ES-I3 (cell line): ENCODE data around the gene LRRFIP1.

Experiments used
- H3K36me3 ChIP-seq: 2 replicates; pipeline ENCODE4 v1.6.1; 2013; ENCODE audit warnings: mild to moderate bottlenecking, low read length, control low read depth, moderate library complexity; ENCODE audit not compliant: insufficient read depth
- H3K4me1 ChIP-seq: 2 replicates; pipeline ENCODE4 v1.6.1; 2013; ENCODE audit warnings: mild to moderate bottlenecking, control low read depth, low read length; ENCODE audit not compliant: insufficient read depth
- H3K9ac ChIP-seq: 2 replicates; pipeline ENCODE4 v1.6.1; 2013; ENCODE audit warnings: low read depth, mild to moderate bottlenecking, low read length, moderate library complexity
- H3K9me3 ChIP-seq: 2 replicates; pipeline ENCODE4 v1.6.1; 2013; ENCODE audit warnings: mild to moderate bottlenecking, low read length, moderate library complexity; ENCODE audit not compliant: control insufficient read depth, insufficient read depth

LRRFIP1 gene

DNA sequence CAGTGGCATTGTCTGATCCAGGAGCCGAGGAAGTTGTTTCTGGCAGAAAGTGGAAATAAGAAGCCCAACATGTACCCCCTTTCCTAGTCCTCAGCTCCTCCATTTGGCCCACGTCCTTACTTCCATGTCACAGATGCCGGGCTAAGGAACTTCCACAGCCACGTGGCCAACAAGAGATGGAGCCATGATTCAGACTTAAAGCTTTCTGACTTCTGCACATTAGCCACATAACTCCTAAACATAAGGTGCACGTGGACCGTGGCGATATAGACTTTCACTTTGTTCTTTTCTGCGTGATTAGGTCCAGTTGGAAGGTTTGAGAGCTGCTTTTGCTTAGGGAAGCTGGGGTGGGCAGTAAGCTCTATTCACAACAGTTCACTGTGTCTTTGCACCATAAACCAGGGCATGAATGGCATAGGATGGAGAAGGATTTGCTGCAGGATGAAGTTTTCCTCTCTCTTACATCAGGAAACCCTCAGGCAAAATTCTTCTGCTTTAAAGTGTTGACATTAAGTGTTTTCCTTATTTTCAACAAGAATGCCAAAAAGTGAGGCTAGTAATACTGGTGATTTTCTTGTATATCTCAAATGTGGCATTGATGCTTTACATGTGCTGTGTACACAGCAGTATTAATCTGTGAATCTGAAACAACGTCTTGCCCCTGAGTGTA, 109.9 kb downstream of the LRRFIP1 start:
- Histone ChIP-seq H3K36me3 (peaks cover 12% of the 10 kb centered on the region; the same call in 1 of the 2 replicates), H3K9me3 (no peaks in the 10 kb centered on the region), H3K4me1 (peaks cover 31% of the 10 kb centered on the region), H3K9ac (no peak overlapping the region)

DNA sequence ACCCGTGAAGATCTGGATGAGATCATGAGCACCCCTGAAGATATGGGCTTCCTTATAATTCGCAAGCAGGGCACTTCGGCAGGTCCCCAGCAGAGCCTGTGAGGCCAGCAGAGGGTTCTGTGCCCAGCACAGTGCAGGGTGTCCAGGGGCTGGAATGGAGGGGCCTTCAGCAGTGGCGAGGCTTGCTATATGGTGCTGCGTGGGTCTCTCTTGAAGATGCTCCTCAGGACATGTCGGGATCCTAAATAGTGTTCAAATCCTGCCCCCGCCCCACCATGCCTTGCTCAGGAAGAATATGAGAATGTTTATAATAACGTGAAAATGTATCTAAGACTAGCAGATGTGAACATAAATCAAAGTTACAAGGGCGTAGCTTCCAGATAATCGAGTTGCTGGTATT, 110.9 kb downstream of the LRRFIP1 start:
- Histone ChIP-seq H3K36me3 (peaks cover 12% of the 10 kb centered on the region; the same call in 1 of the 2 replicates), H3K4me1 (peaks cover 23% of the 10 kb centered on the region), H3K9me3 (no peaks in the 10 kb centered on the region), H3K9ac (no peak overlapping the region)

DNA sequence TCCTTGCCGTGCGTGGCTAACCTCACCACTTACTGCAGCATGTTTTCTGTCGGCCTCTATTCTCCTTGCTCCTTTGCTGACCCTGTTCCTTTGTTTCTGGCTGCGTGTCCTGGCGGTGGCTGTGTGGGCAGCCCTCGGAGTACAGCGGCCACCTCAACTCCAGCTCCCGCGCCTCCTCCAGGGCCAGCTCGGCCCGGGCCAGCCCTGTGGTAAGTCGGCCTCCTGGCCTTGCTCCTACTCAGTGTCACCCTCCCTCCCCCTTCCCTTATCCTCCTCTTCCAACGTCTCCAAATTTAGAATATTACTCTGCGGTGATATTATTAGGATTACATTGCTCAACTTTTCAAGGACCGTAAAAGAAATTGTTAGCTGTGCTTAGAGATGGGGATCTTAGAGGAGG, 111.7 kb downstream of the LRRFIP1 start:
- Histone ChIP-seq H3K9me3 (no peaks in the 10 kb centered on the region), H3K36me3 (peaks cover 12% of the 10 kb centered on the region; the same call in 1 of the 2 replicates), H3K4me1 (peaks cover 16% of the 10 kb centered on the region), H3K9ac (no peak overlapping the region)

DNA sequence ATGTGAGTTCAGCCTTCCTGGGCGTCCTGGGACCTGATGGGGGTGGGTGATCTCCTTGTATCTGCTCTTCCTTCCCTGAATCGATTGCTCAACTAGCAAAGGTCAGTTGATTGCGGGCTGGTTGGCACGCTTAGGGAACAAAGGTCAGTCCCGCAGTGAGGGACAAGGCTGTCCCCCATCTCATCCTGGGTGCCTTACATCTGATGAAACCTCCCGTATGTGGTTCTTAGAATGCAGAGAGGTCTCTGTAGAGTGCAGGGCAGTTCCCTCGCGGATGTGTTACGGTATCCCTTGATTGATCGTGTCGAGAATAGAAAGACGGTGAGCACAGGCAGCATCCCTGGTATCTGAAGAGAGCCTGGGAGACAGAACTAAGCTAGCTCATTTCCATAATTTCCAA, 114.8 kb downstream of the LRRFIP1 start:
- no peaks in the 10 kb centered on the region for H3K9me3 ChIP-seq
- no peak overlapping the region for H3K9ac ChIP-seq
- H3K4me1 ChIP-seq: peaks cover 9% of the 10 kb centered on the region
- peaks cover 9% of the 10 kb centered on the region; the same call in 1 of the 2 replicates for H3K36me3 ChIP-seq

DNA sequence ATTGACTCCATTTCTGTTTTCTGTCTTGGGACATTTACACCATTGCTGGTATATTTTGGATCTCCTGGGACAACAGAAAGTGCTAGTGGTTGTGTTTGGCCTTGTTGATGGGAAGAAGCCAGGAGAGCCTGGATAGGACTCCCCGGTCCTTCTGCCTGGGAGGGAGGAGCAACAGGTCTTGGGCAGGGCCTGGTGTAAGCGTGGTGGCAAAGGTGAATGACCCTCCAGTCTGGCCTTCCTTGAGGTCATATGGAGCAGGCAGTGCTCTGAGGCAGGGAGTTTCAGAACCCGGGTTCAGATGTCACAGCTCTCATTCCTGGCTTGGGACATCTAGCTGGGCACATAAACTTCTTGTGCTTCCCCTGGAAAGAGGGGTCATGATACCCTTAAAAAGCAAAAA, 115.2 kb downstream of the LRRFIP1 start:
- Histone ChIP-seq H3K9ac (no peak overlapping the region), H3K9me3 (no peaks in the 10 kb centered on the region), H3K36me3 (peaks cover 9% of the 10 kb centered on the region; the same call in 1 of the 2 replicates), H3K4me1 (peaks cover 9% of the 10 kb centered on the region)

DNA sequence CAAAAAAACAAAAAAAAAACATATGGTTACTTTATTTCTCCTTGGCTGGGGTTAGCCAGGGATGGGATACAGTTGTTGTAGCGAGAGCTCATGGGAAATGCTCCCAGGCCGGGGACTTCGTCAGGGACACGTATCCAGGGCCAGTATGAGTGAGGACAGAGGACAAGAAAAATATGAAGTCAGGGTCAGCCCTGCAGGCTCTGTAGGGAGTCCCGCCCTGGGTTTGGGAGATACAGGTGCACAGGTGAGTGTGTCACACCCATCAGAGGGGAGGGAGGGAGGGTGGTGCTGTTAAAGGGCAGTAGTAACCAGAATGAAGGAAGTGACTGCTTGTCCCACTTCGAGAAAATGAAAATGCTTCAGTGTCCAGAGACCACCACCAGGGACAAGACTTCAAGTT, 115.6 kb downstream of the LRRFIP1 start:
- Histone ChIP-seq H3K9me3 (no peaks in the 10 kb centered on the region), H3K9ac (no peak overlapping the region), H3K4me1 (peaks cover 9% of the 10 kb centered on the region), H3K36me3 (peaks cover 9% of the 10 kb centered on the region)

DNA sequence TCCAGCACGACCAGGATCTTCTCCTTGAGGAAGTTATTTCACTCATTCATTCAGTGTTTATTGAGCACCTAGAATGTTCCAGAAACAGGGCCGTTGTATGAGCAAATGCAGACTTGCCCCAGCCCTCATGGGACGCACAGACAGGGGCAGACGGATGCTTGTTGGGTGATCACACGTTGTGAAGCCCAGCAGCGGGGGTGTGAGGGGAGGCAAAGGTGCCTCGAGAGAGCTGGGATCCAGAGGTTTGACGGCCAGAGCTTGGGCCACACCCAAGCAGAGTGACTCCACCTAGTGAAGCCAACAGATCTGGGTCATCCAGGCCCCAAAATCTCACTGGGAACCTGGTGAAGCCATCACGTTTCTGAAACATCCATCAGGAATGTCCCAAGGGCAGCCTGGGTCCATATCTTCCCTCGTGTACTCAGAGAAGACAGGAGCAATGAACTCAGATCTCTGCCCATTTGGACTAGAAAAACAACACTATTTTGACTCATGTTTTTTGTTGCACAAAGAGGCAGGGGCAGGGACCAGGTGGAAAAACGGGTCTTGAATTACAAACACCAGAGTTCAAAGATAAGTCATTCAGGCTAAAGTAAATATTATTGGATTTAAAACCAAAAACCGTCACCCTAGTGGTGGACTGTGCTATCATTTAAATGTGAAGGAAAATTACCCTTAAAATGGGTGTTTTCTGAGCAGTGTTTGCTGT, 116.3 kb downstream of the LRRFIP1 start:
- Histone ChIP-seq H3K36me3 (peaks cover 10% of the 10 kb centered on the region), H3K4me1 (peaks cover 6% of the 10 kb centered on the region), H3K9me3 (no peaks in the 10 kb centered on the region), H3K9ac (no peak overlapping the region)

DNA sequence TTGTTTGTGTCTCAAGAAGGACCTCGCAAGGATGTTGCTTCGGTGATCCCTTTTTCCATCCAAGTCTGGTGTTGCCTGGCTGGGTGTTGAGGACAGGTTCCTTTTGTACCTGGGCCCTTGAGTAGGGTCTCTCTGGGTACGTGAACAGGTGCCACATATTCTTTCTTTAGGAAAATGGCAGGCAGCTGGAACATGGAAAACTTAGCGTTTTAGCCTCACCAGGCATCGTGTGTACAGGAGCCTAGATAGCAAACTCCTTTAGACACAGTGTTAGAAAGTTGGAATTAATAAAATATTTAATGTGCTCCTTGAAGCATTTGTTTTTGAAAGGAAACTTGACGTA, 116.9 kb downstream of the LRRFIP1 start:
- H3K4me1 ChIP-seq: 0 out of 2 replicates have a peak, but pooled peaks cover 3% of the 10 kb centered on the region
- no peaks in the 10 kb centered on the region for H3K9me3 ChIP-seq
- no peak overlapping the region for H3K9ac ChIP-seq
- peaks cover 14% of the 10 kb centered on the region for H3K36me3 ChIP-seq

DNA sequence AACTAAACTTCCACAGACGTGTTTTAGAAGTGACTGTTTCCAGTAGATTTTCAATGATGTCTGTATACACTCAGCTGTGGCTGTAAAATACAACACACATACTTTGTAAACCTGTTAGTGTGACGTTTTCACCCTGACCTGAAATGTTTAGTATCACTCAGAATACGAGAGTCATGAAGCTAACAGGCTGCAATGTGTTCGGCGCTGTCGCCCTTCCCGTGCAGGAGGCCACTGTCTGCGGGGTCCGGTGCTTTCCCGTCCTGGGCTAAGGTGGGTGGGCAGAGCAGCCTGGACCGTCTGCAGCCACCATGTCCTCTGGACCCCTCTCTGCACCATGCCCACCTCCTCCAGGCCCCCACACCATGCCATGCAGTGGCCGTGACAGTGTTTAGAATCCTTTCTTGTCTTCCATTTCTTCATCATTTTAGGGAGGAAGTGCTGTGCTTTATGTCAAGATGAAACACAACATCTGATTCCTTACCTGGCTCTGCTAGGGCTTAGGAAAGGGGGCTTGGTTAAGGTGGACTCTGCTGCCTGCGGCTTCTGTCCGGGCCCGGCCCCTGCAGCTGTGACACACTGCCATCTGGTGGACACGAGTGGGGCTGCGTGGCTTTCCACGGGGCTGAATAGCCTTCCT, 117.3 kb downstream of the LRRFIP1 start:
- H3K9ac ChIP-seq: no peak overlapping the region
- H3K36me3 ChIP-seq: peaks cover 14% of the 10 kb centered on the region

DNA sequence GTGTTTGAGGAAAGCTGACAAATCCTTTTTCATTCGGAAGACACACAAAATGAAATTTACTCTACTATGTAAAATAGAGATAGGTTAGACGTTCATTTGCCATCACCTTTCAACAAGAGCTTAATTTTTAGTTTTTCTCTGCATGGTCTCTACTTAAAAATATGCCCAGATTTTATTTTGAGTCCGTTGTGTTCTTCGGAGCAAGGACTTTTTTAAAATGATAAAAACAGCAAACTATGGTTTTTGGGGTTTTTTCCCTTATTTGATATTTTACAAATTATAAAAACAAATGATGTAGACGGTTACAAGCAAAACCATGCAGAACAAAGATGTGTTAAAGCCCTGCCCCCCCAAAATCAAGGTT, 117.8 kb downstream of the LRRFIP1 start:
- Histone ChIP-seq H3K9ac (no peak overlapping the region), H3K4me1 (0 out of 2 replicates have a peak, but pooled peaks cover 3% of the 10 kb centered on the region), H3K9me3 (no peaks in the 10 kb centered on the region), H3K36me3 (peaks cover 14% of the 10 kb centered on the region)

More for the DNA sequence above, 117.3 kb downstream of the LRRFIP1 start:
- no peaks in the 10 kb centered on the region for H3K9me3 ChIP-seq
- H3K4me1 ChIP-seq: 0 out of 2 replicates have a peak, but pooled peaks cover 3% of the 10 kb centered on the region

DNA sequence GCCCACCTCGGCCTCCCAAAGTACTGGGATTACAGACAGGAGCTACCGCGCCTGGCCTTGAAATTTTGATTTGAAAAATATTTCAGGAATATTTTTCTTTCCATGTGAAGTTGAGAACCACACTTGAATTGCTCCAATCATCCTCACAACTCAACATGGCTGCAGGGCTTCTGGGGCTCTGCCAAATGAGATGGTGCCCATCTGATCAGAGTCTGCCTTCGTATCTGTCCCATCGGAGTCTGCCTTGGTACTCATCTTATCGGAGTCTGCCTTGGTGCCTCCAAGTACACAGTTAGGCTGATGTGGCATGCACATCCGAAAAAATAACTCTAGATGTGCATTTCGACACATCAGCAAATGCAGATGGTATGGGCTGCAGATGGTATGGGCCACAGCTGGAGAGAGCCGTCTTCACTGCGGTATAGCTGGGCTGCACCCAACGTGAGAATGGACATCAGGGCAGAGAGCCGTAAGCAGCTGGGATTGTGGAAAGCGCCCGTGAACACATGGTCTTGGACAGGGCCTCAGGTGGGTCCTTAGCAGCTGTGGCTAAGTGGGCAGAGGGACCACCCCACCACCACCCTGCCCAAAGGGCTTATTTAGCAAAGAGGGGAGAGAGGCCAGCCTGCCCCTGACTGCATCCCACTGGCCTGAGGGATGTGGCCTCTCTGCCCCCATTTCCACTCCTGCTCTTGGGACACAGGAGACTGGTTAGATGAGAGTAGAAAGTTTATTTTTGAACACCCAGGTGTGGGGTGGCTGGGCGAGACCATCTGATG, 119.1 kb downstream of the LRRFIP1 start:
- Histone ChIP-seq H3K4me1 (0 out of 2 replicates have a peak, but pooled peaks cover 3% of the 10 kb centered on the region), H3K9me3 (no peaks in the 10 kb centered on the region), H3K36me3 (peaks cover 11% of the 10 kb centered on the region), H3K9ac (no peak overlapping the region)

DNA sequence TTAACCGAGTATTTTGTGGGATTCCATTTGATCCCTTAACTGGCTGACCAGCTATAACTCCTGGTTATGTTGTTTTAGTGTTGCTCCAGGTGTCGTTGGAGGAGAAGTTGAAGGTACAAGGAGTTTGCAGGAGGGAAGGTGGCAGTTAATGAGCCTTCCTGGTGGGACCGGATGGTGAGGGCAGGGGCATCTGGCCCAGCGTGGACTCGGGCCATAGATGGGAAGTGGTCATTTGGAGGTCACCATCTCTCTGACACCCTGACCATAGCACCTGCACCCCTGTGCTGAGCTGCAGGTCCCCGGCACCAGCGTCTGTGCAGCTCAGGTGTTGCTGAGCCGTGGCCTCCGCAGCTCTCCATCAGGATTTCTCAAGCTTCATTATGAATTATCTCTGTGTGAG, 119.8 kb downstream of the LRRFIP1 start:
- Histone ChIP-seq H3K9ac (no peak overlapping the region), H3K9me3 (no peaks in the 10 kb centered on the region), H3K4me1 (0 out of 2 replicates have a peak, but pooled peaks cover 3% of the 10 kb centered on the region), H3K36me3 (peaks cover 14% of the 10 kb centered on the region)

DNA sequence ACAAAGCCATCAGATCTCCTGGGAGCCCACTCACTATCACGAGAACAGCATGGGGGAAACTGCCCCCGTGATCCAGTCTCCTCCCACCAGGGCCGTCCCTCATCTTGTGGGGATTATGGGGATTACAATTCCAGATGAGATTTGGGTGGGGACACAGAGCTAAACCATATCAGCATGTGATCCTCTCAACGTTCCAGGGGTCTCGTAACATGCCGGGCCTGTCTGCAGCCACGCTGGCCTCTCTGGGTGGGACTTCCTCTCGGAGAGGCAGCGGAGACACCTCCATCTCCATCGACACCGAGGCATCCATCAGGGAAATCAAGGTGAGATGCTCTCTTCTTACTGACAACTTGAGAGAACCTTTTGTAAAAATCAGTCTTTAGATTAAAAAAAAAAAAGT, 121.6 kb downstream of the LRRFIP1 start:
- Histone ChIP-seq H3K36me3 (peaks cover 14% of the 10 kb centered on the region), H3K9ac (no peak overlapping the region)

DNA sequence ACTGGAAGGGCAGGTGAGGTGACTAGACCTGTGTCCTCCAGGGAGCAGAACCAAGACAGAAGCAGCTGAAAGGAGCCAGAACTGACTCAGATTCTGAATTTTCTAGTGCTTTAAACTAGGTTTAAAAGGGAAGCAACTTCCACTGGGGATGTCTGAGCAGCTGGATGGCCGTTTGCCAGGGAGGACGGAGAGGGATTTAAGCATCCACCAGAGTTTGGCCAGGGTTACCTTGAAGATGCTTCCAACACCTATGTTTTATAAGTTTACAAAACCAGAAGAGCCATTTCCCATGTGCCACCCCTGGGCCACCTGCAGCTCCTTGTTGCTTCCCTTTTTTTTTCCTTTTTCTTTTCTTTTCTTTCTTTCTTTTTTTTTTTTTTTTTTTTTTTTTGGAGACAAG, 122.6 kb downstream of the LRRFIP1 start:
- Histone ChIP-seq H3K9me3 (no peaks in the 10 kb centered on the region), H3K4me1 (no peaks in the 10 kb centered on the region), H3K9ac (no peak overlapping the region), H3K36me3 (peaks cover 17% of the 10 kb centered on the region)

More for the DNA sequence above, 121.6 kb downstream of the LRRFIP1 start:
- Histone ChIP-seq H3K9me3 (no peaks in the 10 kb centered on the region), H3K4me1 (0 out of 2 replicates have a peak, but pooled peaks cover 3% of the 10 kb centered on the region)
